Kidney capillary endothelial cell (primary cell): ENCODE measurements around the gene FBXO31.
"Not testable (repeated sequence)": the region's sequence is repeated elsewhere in the genome, so short reads cannot be mapped to it uniquely, and the experiment has no call there.

Experiments
- DNase-seq: peaks from one replicate; pipeline ENCODE4 v3.0.0-alpha.2; 2018; ENCODE audit warnings: low spot score

The FBXO31 gene

DNA sequence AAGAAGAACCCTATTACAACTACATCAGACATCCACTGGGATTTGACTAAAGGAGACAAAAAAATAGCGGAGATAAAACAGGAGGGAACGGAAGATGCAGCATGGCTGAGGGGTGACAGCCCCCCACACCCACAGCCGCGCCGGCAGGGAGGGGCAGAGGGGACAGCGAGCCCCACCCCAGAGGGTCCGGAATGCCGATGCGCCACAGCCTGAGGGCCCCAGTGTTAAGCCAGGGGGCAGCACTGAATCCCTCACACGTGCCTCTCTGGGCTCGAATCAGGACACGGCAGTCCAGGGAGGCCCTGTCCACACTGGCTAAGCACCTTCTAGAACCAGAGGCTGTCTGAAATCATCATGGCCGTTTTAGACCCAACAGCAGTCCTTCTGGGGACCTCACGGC, 27.4 kb upstream of the FBXO31 start:
- DNase-seq: no peak

- no peak for DNase-seq
Observed at GRCh38 chr16:87410530-87410929, 27.0 kb upstream of the FBXO31 start.

DNA sequence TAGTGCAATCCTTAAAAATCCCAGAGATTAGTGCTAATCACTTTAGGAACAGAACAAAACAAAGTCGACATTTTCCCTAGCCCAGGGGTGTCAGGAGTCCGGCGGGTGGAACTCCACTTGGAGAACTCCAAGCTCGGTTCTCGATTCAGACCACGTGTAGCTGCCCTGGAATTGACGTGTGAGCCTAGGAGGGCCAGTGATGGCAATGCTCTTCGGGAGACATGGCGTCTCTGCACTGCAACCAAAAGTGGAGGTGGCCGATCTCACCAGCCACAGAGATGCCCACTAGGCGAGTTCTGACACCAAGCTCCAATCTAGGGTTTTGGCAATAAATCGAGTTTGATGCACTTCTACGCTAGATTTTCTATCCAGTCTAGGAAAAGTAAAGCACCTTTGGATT, 26.2 kb upstream of the FBXO31 start:
- no peak for DNase-seq

DNA sequence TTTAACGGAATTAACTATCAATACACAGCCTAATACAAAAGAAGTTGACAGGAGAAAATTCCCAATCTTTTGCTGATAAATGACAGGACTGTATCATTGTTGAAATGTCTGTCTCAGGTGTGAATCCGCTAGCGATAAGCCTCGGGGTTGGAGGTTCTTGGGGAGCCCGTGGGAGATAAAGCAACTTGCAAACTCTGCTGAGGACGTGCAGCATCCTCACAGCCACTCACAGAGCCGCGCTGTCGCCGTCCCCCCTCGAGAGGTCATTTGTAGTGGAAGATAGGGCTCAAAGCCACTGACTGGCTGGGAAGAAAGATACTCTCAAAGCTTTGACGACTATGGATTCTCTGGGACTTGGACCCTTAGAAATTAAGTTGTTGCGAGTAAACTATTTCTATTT, 25.6 kb upstream of the FBXO31 start:
- no peak for DNase-seq

DNA sequence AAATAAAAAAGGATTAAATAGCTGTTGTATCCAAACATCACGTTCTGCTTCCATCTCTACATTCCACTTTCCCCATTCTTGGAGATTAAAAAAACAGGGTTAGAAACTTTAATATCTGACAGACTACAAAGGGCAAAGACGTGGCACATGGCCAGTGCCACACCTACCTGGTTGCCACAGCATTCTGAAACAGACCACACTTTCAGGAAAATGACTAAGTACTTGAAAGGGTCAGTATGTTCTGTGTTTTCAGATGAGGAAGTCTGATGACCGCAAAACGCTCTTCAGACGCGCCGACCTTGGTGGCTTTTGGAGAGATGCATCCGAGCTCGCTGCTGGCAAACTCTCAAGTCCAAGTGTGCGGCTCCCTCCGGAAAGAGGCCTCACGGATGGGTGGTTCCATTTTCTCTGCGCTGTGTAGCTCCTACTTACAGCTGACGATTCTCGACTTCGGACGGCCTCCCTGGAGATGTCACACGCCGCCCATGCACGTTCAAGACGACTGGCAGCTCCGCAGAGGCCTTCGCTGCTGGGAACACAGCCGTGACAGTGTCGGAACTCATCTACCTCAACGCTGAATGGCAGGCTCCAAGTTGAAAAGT, 24.0 kb upstream of the FBXO31 start:
- DNase-seq: peak; percentile 52

- DNase-seq: no peak
Observed at GRCh38 chr16:87406495-87407088, 23.0 kb upstream of the FBXO31 start.

GRCh38 chr16:87404764-87405625, 21.4 kb upstream of the FBXO31 start:
- DNase-seq: no peak

DNA sequence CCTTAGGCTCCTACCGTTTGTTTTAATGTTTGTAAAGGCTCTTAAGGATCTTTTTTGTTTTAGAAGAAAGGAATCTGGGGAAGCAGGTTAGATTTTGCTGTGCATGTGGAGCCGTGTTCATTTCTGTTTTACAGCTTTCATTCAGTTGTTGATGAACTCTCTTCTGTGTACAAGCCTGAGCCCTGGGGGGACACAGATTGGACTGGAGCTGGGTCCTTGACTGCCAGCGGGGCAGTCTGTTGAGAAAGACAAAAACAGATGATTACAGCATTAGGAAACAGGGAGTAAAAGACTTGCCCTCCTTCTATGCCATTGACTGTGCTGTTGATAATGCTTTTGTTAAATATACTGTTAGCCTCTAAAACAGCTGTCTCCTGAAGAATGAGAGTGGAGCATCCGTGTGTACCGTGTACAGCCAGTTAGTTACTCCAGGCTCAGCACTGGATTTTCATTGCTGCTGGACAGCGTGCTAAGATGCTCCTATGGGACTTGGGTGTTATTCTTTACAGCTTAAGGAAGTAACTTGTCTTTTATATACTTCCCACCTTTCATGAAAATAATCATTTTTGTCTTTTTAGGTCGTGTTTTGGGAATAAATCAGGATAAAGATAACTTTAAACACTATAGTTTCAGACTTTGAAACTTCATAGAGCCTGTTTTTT, 11.7 kb upstream of the FBXO31 start:
- no peak for DNase-seq

- no peak for DNase-seq
Observed at GRCh38 chr16:87393680-87394055, 10.1 kb upstream of the FBXO31 start.

DNA sequence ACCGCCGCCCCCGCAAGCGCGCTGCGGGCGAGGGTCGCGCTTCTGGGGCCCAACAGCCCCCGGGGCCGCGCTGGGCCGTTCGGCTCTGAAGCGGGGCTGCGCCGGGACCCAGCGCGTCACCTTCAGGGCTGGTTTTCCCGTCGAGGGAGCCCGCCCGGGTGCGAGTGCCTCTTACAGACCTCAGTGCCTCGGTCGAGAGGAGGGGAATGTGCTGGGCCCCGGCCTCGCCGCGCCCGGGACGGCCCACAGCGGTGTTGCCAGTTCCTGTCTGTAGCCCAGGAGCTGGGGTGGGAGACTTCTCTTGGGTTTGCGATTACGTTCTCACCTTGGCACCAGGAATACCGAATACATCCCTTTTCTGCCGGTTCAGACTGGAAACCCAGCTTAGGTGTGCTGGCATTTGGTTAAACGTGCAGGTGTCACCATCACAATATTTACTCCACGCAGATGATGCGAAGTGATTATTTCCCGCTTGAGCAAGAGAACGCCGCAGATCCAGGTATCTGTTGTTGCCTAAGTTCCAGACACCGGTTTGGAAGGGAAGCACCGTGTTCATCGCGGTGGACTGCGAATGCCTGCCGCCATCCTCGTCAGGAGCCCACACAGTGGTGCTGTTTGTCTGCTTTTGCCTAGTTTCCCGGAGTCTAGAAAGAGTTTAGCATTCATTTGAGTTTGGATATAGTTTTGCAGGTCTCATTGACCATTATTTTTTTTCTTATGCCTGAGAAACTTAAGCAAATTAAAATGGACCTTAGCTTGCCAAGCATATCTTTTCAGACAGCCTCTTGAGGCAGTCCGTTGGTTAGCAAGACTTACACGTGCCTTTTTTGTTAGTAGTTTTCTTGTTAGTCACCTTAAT, 9.5 kb upstream of the FBXO31 start:
- no peak for DNase-seq

DNA sequence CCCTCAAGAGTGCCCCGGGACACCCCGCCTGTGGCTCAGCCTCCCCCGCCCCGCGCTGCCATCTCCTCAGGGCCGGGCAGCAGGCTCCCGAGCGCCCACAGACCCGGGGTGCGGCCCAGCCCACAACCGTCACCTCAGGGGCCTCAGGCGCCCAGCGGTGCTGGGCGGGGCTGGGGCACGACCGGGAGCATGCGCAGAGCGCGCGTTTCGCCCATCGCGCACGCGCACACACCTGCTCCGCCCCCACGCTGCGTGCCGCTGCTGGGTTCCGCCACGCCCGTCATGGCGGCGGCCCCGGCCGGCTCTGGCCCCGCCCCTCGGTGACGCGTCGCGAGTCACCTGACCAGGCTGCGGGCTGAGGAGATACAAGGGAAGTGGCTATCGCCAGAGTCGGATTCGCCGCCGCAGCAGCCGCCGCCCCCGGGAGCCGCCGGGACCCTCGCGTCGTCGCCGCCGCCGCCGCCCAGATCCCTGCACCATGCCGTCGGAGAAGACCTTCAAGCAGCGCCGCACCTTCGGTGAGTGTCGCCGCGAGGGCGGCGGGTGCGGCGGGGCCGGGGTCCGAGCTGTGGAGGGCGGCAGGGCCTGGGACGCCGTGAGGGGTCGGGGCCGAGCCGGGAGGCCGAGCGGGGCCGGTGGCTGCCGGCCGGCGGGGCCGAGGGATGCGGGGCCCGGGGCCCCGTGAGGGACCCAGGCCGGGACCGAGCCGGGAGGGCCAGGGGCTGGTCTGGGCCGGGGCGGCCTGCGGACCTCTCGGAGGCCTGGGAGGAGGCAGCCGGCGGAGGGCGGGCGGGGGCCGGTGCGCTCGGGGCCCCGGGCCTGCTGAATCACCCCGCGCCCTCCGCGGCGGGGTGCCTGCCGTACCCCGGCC, 8.6 kb upstream of the FBXO31 start, which contains the start of gene MAP1LC3B:
Gene MAP1LC3B, plus strand, starts transcription at position 387 of the 871 bp plus-strand sequence. Its CDS starts 92 bp downstream, at position 479.
- DNase-seq: peak; percentile 97

DNA sequence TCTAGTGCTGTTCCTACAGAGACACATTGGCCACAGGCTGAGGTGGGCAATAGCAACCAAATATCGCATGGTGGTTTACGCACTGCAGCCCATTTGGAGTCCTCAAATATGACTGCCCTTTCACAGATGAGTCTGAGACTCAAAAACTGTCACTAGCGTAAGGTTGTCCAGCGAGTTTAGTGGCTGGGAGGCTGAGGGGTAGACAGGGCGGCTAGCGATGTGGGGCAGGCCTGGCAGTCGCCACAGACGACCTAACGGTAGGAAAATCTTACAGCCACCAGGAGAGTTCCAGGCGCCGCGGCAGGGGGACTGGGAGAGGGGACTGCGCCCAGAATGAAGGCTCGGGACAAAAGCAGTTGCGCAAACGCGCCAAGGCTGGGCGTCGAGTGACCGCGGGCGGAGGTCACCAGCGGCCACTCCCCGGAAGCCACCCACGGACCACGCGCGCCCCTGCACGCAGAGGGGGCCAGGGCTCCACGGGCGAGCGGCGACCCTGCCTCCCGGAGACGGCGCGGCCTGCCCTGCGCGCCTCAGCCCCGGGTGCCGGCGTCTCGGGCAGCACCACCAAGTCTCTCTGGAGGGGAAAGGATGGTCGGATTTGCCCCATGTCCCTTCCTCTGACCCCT, 7.9 kb upstream of the FBXO31 start:
- DNase-seq: no peak

GRCh38 chr16:87390641-87391323, 7.2 kb upstream of the FBXO31 start:
- no peak for DNase-seq

GRCh38 chr16:87389914-87390313, 6.3 kb upstream of the FBXO31 start:
- DNase-seq: not testable (repeated sequence)

DNA sequence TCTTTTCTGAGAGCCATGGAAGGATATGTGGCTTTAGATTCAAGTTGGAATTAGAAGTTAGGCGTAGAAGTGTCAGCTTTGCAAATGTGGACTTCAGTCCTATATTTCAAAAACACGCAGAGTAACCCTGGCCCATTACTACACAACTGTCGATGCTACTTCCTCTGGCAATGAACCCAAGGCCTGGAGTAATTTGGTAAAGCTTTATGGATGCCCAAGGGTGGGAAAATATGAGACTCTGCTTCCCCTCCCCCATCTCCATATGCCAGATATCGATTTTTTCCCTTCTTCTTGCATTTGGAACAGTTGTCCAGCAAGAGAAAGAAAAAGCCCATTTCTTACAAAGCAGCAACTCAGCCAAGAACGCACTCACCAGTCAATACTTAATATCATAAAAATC, 5.7 kb upstream of the FBXO31 start:
- no peak for DNase-seq

DNA sequence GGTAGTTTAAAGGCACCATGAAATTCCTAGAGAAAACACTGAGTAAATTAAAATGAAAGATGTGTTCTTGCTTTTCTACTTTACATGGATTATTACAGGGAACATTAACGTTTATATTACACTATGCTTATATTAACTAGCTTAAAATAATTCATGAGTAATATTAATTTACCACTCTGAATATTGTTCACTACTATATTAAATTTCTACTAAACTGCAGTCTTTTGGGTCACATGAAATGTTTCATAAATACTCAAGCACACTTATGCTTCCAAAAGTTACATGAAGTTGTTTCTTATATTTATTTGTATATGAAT, 5.2 kb upstream of the FBXO31 start:
- DNase-seq: no peak

GRCh38 chr16:87387942-87388817, 4.6 kb upstream of the FBXO31 start:
- peak; percentile 99 for DNase-seq

DNA sequence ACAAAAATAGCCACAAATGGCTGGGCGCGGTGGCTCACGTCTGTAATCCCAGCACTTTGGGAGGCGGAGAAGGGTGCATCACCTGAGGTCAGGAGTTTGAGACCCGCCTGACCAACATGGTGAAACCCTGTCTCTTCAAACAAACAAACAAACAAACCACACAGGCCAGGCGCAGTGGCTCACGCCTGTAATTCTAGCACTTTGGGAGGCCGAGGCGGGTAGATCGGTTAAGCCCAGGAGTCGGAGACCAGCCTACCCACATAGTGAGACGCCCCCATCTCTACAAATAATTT, 1.2 kb upstream of the FBXO31 start:
- not testable (repeated sequence) for DNase-seq
